Keratinocyte (primary cell): ENCODE data around the gene BIK.

Experiments
- CTCF ChIP-seq, 3 experiments: IDR thresholded peaks in 1 of 3; conservative IDR thresholded peaks in 1 of 3; optimal IDR thresholded peaks in 1 of 3; 2 replicates in 2 of 3; 3 replicates in 1 of 3; pipeline versions ENCODE3 to v1.5.1; 2011; ENCODE audit warnings: low read length in 3 of 3, mild to moderate bottlenecking in 3 of 3, moderate library complexity in 2 of 3, control low read depth in 1 of 3, inconsistent platforms in 1 of 3; ENCODE audit not compliant: insufficient read depth in 2 of 3; ENCODE audit errors: extremely low read depth in 1 of 3
- EZH2 ChIP-seq: IDR thresholded peaks from one replicate; pipeline ENCODE4 v1.6.1; 2012; ENCODE audit warnings: inconsistent platforms, mild to moderate bottlenecking, low read length, moderate library complexity

GRCh38 chr22:43088984-43089717, 21.4 kb upstream of the BIK start, which contains the start of gene TTLL1:
- no peak for TF ChIP-seq CTCF (optimal IDR thresholded peaks at IDR 0.05 in 1 of 3, IDR thresholded peaks at IDR 0.05 in 1 of 3, conservative IDR thresholded peaks at IDR 0.05 in 1 of 3; ENCODE audit: extremely low read depth in 1 of 3, insufficient read depth in 2 of 3, low read length in 3 of 3)
- TF ChIP-seq EZH2 = no peak
